NCI-H146 treated with DMSO at 0.1 percent for 48 hours (cell line): ENCODE data around the gene NELL2.

Experiments used
- DNase-seq: peaks from one replicate; lab custom pipeline; 2025; ENCODE audit not compliant: unreplicated experiment; lab: John Stamatoyannopoulos, UW

NELL2 gene

DNA sequence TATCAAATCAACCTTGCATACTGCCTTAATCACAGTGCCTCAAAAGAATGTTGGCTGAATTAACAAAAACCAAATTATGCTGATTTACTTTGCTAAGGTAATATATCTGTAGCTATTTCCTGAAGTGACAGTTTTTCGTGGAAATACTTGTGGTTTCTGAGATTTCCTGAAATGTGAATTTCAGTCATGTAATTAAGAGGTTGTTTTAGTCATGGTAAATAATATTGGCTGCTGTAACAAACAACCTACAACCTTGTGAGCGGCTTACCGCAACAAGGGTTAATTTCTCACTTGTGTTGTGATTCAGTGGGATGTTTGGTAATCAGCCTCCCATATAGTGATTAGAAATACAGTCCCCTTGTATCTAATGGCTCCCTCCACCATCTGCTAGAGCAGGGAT is 387.9 kb downstream of the NELL2 start:
- DNase-seq: no peak

DNA sequence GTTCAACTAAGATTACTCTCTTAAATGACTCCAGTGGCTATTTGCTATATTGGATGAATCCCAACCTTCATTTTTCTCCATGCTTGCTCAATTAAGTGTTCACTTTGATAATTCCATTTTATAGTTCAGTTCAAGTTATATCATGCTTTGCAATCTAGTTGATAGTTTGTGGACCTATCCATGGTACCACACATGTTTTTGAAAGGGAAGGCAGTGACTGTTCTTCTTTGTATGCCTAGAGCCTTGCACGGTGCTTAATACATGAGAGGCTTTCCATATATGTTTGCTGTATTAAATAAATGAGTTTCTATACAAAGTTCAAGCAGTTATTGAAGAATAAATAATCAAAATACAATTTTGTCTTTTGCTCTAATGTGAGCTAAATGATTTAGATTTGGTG is 391.3 kb downstream of the NELL2 start:
- no peak for DNase-seq

DNA sequence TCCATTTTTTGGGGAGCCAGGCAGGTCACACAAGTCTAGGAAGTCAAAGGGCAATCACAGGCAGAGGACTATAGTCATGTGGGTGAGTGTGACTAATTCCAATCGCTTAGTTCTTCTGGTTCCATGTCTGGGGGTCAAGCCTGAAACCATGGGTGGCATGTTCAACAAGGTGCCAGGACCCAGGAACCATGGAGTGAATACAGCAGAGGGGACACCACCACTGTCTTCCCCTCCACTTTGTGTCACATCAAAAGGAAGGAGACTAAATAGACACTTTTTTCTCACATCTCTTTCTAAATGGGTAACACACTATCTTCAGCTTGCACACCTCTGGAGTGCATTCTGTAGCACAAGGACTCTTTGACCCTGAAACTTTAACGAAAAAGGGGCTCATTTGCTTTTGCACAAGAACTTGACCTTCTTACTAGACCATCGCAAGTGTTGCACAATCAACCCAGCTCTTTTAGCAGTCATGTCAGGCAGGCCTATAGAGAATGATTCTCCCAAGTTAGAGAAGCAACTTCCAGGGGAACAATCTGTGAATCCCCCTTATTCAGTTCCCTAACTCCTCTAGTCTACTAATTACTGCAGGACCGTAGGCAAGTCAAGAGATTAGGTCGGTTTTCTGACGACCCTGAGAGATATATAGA is 398.7 kb downstream of the NELL2 start:
- DNase-seq: no peak

GRCh38 chr12:44476683-44477082 is 399.4 kb downstream of the NELL2 start:
- DNase-seq: no peak

- no peak for DNase-seq
These were observed 411.0 kb downstream of the NELL2 start for GRCh38 chr12:44465139-44465538.

- no peak for DNase-seq
These were observed 411.9 kb downstream of the NELL2 start for GRCh38 chr12:44464180-44464579.

DNA sequence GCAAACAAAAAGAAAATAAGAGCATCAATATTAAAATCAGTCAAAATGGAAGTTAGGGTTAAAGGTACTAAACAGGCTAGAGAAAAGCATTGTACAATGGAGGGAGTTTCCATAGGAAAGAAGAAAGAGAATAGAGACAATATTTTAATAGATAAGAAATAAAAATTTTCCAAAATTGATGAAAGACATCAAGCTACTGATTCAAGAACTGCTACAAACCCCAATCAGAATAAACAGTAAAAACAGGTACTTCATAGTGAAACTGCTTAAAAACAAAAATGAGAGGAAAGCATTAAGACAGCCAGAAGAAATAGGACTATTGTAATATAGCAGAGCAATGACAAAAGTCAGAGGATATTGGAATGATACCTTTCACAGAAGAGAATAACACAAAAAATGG is 413.4 kb downstream of the NELL2 start:
- DNase-seq: no peak

- DNase-seq: no peak
These were observed 415.9 kb downstream of the NELL2 start for GRCh38 chr12:44460261-44460660.

- DNase-seq: no peak
These were observed 416.5 kb downstream of the NELL2 start for GRCh38 chr12:44459569-44459968.
